ENCODE results near the gene ABITRAM.
"Not testable (repeated sequence)": the region's sequence is repeated elsewhere in the genome, so short reads cannot be mapped to it uniquely, and the experiment has no call there.

ABITRAM gene

GRCh38 chr9:108928386-108928785, 5.8 kb upstream of the ABITRAM start:
- DNase-seq (ENCODE audit: low spot score) = no peak

- DNase-seq (ENCODE audit: low spot score) = peak; percentile 37
Measured at GRCh38 chr9:108933231-108933717, 926 bp upstream of the ABITRAM start.

GRCh38 chr9:108933718-108934322, 380 bp upstream of the ABITRAM start, which contains the start of gene ELP1:
ELP1 (minus strand) TSS chr9:108934124; CDS start chr9:108931146, 2,978 bp downstream.
- DNase-seq (ENCODE audit: low spot score) = peak; percentile 96

- no peak for DNase-seq (ENCODE audit: low spot score)
Measured at GRCh38 chr9:108937561-108938305, 3.5 kb downstream of the ABITRAM start.

- no peak for DNase-seq (ENCODE audit: low spot score)
Measured at GRCh38 chr9:108939975-108940374, 5.8 kb downstream of the ABITRAM start.

- no peak for DNase-seq (ENCODE audit: low spot score)
Measured at GRCh38 chr9:108950168-108950567, 16.0 kb downstream of the ABITRAM start.

GRCh38 chr9:108951578-108951977, 17.4 kb downstream of the ABITRAM start:
- DNase-seq (ENCODE audit: low spot score) = no peak

- DNase-seq (ENCODE audit: low spot score) = peak; percentile 76
Measured at GRCh38 chr9:108953983-108954574, 19.9 kb downstream of the ABITRAM start.

- no peak for DNase-seq (ENCODE audit: low spot score)
Measured at GRCh38 chr9:108956022-108956630, 21.9 kb downstream of the ABITRAM start.

GRCh38 chr9:108956631-108957026, 22.4 kb downstream of the ABITRAM start:
- no peak for DNase-seq (ENCODE audit: low spot score)

- DNase-seq (ENCODE audit: low spot score) = no peak
Measured at GRCh38 chr9:108960331-108960730, 26.1 kb downstream of the ABITRAM start.

- no peak for DNase-seq (ENCODE audit: low spot score)
Measured at GRCh38 chr9:108961151-108961550, 27.0 kb downstream of the ABITRAM start.

GRCh38 chr9:108963459-108964143, 29.4 kb downstream of the ABITRAM start:
- peak; percentile 33 for DNase-seq (ENCODE audit: low spot score)

GRCh38 chr9:108967916-108968315, 33.7 kb downstream of the ABITRAM start:
- no peak for DNase-seq (ENCODE audit: low spot score)

- not testable (repeated sequence) for DNase-seq (ENCODE audit: low spot score)
Measured at GRCh38 chr9:108971392-108971791, 37.2 kb downstream of the ABITRAM start.

- no peak for DNase-seq (ENCODE audit: low spot score)
Measured at GRCh38 chr9:108972186-108972585, 38.0 kb downstream of the ABITRAM start.

GRCh38 chr9:108972626-108973209, 38.5 kb downstream of the ABITRAM start:
- DNase-seq (ENCODE audit: low spot score) = no peak

GRCh38 chr9:108973895-108974294, 39.7 kb downstream of the ABITRAM start:
- no peak for DNase-seq (ENCODE audit: low spot score)

GRCh38 chr9:108978205-108978604, 44.0 kb downstream of the ABITRAM start:
- no peak for DNase-seq (ENCODE audit: low spot score)

- DNase-seq (ENCODE audit: low spot score) = no peak
Measured at GRCh38 chr9:108980893-108981292, 46.7 kb downstream of the ABITRAM start.

GRCh38 chr9:108983885-108984284, 49.7 kb downstream of the ABITRAM start:
- no peak for DNase-seq (ENCODE audit: low spot score)
